GM18951 (cell line): ENCODE measurements around the gene CAP2.

ENCODE experiments used
- POLR2A ChIP-seq: IDR thresholded peaks from 4 replicates; pipeline ENCODE4 v1.6.1; 2011; ENCODE audit warnings: mild to moderate bottlenecking; ENCODE audit not compliant: insufficient read length, insufficient read depth; ENCODE audit errors: extremely low read depth
- in situ Hi-C: fragments of 300-500 bp; cut with MboI; formaldehyde crosslinking; loops from one replicate; pipeline ENCODE4 v1.12.0; 2022; ENCODE audit warnings: low sequenced_read_pairs, mixed read lengths, inconsistent platforms; ENCODE audit not compliant: unreplicated experiment

Gene CAP2

DNA sequence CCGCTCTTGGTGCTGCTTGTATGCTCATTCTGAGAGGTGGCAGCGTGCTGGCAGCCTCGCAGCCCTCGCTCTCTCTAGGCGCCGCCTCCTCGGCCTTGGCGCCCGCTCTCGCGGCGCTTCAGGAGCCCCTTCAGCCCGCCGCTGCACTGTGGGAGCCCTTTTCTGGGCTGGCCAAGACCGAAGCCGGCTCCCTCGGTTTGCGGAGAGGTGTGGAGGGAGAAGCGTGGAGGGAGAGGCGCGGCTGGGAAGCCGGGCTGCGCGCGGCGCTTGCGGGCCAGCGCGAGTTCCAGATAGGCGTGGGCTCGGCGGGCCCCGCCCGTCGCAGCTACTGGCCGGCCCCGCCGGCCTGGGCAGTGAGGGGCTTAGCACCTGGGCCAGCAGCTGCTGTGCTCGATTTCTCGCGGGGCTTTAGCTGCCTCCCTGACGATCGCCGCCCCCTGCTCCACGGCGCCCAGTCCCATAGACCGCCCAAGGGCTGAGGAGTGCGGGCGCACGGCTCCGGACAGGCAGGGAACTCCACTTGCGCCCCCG, 187.2 kb downstream of the CAP2 start:
- no peak for TF ChIP-seq POLR2A
- in situ Hi-C loops, result loop anchor here (25.0 kb wide), 1 partner anchor 418 kb away; no protein-coding TSS in a partner anchor

DNA sequence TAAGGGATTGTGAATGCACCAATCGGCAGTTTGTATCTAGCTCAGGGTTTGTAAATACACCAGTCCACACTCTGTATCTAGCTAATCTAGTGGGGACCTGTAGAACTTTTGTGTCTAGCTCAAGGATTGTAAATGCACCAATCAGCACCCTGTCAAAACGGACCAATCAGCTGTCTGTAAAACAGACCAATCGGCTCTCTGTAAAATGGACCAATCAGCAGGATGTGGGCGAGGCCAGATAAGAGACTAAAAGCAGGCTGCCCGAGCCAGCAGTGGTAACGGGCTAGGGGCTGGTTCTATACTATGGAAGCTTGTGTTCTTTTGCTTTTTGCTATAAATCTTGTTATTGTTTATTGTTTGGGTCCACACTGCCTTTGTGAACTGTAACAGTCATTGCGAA, 187.9 kb downstream of the CAP2 start:
- in situ Hi-C loops, result loop anchor here (25.0 kb wide), 1 partner anchor 419 kb away; no protein-coding TSS in a partner anchor

DNA sequence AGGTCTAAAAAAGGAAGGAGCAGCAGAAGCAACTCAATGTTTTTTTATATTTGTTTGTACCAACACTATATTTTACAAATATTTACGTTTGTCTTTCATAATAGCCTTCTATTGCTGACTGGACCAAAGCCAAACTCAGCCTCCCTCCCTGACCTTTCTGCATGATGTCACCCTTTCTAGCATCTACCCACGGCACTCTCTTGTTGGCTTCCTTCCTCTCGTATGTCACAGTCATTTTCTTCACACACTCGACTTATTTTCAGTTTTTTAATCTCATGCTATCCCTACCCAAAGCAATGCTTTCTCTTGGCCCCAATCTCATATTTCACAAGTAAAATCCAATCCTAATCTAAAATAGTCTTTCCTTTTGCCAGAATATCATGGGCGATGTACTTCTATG, 190.4 kb downstream of the CAP2 start:
- in situ Hi-C loops, result loop anchor here (25.0 kb wide), 1 partner anchor 422 kb away; no protein-coding TSS in a partner anchor
- TF ChIP-seq POLR2A, result no peak

DNA sequence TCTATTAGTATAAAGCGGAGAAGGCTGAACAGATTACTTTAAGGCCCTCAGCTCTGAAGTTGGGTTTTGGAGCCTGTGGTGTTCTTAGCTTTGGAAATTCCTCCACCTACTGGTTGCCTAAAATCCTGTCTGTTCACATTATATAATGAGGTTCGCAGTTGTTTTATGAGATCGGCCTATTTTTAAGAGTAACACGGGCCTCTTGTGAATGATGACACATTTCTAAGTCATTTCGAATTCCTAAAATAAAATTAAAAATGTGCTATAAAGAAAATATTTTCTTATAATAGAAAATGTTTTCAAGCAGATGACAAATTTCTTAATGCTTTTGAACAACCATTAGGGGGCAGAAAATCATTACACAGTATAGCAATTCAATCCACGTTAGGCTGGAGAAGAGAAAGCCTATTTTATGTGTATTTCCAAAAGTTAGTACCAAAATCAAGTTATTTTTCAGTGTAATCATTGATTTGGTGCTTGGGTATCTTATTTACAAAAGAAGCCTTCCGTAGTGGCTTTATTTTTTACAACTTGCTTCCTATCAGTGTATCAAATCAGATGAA, 190.9 kb downstream of the CAP2 start:
- in situ Hi-C loops, result loop anchor here (25.0 kb wide), 1 partner anchor 422 kb away; no protein-coding TSS in a partner anchor
- TF ChIP-seq POLR2A, result no peak

DNA sequence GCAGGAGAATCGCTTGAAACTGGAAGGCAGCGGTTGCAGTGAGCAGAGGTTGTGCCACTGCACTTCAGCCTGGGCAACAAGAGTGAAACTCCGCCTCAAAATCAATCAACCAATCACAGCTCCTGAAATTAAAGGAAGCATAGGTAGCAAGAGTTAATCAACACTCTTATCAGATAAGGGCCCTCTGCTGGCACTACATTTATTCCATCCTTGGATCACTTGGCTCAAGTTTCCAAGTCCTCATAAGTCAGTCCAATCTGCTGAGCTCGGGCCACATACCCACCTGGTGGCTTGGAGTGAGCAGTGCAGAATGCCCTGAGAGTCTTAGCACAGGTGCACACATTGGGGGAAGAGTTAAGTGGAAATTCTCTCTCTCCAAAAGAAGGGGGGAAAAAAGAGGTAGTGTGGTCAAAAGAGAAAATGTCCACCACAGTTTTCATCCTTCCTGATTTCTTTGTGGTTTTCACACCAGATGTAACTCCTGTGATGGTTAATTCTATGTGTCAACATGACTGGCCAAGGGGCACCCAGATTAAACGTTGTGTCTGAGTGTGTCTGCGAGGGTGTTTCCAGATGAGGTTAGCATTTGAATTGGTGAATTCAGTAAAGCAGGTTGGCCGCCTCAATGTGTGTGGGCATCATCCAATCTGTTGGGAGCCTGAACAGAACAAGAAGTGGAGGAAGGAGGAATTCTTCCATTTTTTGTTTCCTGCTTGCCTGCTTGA, 192.5 kb downstream of the CAP2 start:
- in situ Hi-C loops, result loop anchor here (25.0 kb wide), 1 partner anchor 424 kb away; no protein-coding TSS in a partner anchor
- TF ChIP-seq POLR2A, result no peak

DNA sequence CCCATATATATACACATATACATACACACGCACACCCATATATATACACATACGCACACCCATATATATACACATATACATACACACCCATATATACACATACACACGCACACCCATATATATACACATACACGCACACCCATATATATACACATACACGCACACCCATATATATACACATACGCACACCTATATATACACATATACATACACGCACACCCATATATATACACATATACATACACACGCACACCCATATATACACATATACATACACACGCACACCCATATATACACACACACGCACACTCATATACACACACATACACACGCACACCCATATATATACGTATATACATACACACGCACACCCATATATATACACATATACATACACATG, 193.2 kb downstream of the CAP2 start:
- in situ Hi-C loops, result loop anchor here (25.0 kb wide), 1 partner anchor 424 kb away; no protein-coding TSS in a partner anchor

DNA sequence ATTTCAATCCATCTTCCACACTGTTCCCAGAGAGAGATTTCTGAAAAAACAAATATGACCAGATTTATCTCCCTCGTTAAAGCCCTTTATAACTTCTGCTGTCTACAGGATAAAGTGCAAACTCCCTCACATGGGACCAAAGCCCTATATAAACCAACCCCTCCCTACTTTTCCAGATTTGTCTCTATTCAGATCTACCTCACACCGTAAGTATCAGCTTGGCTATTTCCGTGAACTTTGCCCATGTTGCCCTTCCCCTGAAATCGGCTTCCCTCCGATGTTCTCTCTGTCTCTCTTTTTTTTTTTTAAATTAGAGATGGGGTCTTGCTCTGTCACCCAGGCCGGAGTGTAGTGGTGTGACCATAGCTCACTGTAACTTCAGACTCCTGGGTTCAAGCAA, 194.6 kb downstream of the CAP2 start:
- TF ChIP-seq POLR2A, result no peak
- in situ Hi-C loops, result loop anchor here (25.0 kb wide), 1 partner anchor 426 kb away; no protein-coding TSS in a partner anchor

DNA sequence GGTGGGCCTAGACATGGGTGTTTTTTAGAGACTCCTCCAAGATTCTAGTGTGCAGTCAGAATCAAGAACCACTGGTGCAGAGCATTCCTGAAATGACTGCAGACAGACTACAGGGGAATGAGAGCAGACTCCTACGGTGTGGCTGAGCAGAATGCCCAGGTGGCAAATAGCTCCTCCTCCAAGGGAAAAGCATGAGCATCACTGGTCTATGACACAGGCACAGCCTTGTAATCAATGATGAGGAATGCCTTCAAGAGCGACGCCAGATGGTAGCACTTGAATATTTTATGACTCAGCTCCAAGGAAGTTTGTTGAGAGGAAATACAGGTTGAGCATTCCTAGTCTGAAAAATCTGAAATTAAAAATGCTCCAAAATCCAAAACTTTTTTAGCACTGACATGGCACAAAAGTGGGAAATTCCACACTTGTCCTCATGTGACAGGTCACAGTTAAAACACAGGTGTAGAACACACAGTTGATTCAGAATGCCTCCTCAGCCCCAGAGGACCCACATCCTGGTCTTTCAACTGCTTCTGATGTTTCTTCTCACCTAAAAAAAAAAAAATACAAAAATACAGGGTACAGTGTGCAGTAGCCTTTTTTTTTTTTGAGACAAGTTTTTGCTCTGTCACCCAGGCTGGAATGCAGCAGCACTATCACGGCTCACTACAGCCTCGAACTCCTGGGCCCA, 196.2 kb downstream of the CAP2 start:
- in situ Hi-C loops, result loop anchor here (10.0 to 25.0 kb wide), 2 partner anchors 225 to 427 kb away; no protein-coding TSS in a partner anchor
- no peak for TF ChIP-seq POLR2A

DNA sequence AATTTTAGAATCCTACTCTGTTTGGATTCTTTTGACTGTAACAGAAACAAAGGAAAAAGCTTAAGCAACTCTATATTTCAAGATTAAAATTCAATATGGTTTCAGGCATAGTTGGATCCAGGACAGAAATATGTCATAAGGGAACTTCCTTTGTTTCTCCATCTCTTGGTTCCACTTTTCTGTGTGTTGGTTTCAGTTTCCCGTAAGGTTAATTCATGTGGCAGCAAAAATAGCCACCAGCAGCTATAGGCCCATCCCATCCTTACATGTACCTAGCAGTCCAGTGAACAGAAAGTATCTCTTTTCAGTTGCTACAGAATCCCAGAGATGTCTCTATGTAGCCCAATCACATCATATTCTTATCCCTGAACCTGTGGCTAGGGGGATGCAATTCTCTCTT, 197.9 kb downstream of the CAP2 start:
- no peak for TF ChIP-seq POLR2A
- in situ Hi-C loops, result loop anchor here (10.0 to 25.0 kb wide), 2 partner anchors 224 to 429 kb away; no protein-coding TSS in a partner anchor

DNA sequence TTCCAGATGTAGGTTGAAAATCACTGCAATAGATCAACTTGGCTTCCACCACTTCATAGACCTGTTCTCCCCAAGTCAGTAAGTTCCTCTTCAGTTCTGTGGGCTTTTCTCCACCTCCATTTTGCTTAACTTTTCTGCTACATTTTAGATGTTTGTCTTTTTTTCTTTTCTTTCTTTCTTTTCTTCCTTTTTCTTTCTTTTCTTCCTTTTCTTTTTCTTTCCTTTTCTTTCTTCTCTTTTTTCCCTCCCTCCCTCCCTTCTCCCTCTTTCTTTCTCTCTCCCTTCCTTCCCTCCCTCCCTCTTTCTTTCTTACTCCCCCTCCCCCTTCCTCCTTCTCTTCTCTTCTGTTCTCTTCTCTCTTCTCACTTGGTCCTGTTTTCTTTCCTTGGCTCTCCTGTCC, 199.9 kb downstream of the CAP2 start:
- in situ Hi-C loops, result loop anchor here (10.0 to 25.0 kb wide), 2 partner anchors 222 to 431 kb away; no protein-coding TSS in a partner anchor
- no peak for TF ChIP-seq POLR2A

DNA sequence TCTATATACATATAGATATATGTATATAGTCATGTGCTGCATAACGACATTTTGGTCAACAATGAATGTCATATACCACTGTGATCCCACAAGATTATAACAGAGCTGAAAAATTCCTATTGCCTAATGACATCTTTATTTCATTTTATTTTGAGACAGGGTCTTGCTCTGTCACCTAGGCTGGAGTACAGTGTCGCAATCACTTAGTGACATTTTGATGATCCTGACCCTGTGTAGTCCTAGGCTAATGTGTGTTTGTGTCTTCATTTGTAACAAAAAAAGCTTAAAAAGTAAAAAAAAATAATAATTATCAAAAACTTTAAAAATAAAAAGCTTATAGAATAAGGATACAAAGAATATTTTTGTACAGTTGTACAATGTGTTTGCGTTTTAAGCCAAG, 202.7 kb downstream of the CAP2 start:
- no peak for TF ChIP-seq POLR2A
- in situ Hi-C loops, result loop anchor here (10.0 to 25.0 kb wide), 2 partner anchors 219 to 434 kb away; no protein-coding TSS in a partner anchor

DNA sequence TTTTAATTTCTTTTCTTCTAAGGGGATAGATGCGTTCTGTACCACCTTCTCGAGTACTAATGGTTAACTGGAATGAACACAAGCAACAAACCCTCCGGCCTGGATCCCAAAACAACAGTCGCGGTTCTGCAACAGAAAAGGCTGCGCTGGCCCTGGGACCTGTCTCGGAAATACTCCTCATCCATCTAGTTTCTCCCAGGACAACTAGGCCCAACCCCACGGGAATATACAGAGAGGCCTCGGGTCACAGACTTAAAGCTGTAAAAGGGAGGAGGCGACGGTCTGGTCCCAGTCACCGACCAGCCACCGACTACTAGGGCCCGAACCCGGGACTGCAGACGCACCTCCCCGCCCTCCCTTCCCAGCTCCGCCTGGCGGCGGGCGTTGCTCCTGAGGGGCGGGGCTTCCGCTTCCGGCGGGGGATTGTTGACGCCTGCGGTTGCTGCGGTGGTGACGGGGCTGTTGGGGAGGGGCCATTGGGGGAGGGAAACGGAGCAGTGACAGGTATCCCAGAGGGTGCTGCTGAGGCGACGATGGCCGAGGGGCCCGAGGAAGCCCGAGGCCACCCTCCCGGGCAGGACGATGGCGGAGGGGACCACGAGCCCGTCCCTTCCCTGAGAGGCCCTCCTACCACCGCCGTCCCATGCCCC, 206.6 kb downstream of the CAP2 start, which contains the start of gene FAM8A1:
Gene FAM8A1 (plus strand): TSS at position 426 of the 650 bp plus-strand sequence. CDS start 108 bp downstream, at position 534.
- in situ Hi-C loops, result loop anchor here (10.0 to 25.0 kb wide), 2 partner anchors 215 to 438 kb away; no protein-coding TSS in a partner anchor
- peak; percentile 63 for TF ChIP-seq POLR2A
